Measurements from ENCODE around the gene NAXE.
"Not testable (repeated sequence)": the region's sequence is repeated elsewhere in the genome, so short reads cannot be mapped to it uniquely, and the experiment has no call there.

The NAXE gene

GRCh38 chr1:156623946-156624813 is 32.6 kb downstream of the NAXE start:
- peak; percentile 77 for DNase-seq (ENCODE audit: low spot score)

- no peak for DNase-seq (ENCODE audit: low spot score)
Measured at GRCh38 chr1:156624814-156625435, 33.3 kb downstream of the NAXE start.

- peak; percentile 56 for DNase-seq (ENCODE audit: low spot score)
Measured at GRCh38 chr1:156625436-156626078, 34.0 kb downstream of the NAXE start.

DNA sequence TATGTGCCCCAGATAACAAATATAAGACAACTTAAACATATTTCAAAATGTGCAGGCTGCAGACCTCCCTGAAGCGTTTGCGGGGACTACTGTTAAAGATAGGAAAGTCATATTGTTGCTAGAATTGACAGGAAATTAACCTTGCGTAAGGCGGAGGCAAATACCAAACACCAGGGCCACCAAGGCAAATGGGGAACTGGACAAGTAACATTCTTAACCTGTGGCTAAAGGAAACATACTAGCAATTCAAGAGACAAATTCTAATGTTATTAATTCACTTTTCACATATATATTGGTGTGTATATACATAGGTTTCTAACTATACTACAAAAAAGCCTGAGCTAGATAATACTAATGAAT is 34.5 kb downstream of the NAXE start:
- DNase-seq (ENCODE audit: low spot score), result no peak

DNA sequence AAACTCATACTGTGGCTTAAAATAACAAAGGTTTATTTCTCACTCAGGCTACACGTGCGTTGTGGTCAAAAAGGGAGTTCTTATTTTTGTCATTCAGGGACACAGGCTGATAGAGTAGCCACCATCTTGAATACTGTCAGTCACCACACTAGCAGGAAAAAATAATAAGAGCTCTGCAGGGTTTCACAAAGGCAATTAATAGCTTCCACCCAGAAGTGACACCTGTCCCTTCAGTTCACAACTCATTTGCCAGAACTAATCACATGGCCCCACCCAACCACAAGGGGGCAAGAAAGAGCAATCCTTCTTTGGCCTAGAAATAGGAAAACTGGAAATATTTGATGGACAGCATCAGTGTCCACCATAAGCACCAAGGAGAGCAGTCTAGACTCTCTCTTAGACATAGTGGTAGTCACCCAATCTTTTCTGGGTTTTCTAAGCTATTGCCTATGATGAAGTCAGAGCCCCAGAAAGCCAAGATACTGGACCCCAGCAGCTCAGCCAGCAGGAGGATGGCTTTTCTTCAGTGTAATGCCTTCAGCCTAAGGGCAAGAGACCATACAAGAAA is 35.8 kb downstream of the NAXE start:
- DNase-seq (ENCODE audit: low spot score), result no peak

GRCh38 chr1:156629823-156630449 is 38.4 kb downstream of the NAXE start:
- no peak for DNase-seq (ENCODE audit: low spot score)

GRCh38 chr1:156631152-156631551 is 39.6 kb downstream of the NAXE start:
- DNase-seq (ENCODE audit: low spot score), result not testable (repeated sequence)

- DNase-seq (ENCODE audit: low spot score), result no peak
Measured at GRCh38 chr1:156632355-156632754, 40.8 kb downstream of the NAXE start.

GRCh38 chr1:156638189-156638985 is 46.8 kb downstream of the NAXE start:
- no peak for DNase-seq (ENCODE audit: low spot score)

- DNase-seq (ENCODE audit: low spot score), result no peak
Measured at GRCh38 chr1:156639601-156640101, 48.1 kb downstream of the NAXE start.

DNA sequence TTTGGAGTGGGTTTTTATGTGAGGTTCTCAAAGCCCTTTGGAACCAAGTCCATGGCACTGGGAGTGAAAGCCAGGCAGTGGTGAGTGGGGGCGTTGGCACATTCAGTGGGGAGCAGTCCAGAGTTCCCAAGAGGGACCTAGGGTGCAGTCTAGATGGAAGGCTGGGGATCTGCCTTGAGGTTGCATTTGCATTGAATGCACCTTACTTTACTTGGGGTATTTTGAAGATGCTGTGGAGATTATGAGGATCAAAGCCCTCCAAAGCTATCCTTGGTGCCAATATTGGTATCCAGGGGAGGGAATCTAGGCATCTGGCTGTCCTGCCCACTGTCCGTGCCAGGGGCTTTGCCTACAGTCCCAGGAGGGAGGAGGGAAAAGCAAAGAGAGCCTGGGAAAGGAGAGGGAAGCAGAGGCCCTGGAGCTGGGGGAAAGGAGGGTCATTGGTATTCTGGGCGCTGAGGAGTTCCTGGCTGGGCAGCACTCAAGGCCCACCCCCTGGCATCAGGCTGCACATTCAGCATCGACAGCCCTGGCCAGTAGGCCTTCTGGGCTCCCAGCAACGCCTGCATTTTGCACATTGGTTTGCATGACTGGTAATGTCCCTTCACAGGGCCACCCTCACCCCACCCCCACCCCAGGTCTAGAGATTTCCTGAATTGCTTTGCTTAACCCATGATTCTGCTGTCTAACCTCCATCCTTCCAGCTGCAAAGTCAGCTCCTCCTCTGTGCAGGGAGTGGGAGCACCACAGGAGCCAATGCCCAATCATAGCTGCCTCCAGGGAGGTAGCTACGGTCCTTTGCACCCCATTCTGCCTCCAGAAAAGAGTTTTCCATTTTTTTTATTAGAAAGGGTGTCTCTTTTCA is 49.5 kb downstream of the NAXE start:
- no peak for DNase-seq (ENCODE audit: low spot score)

DNA sequence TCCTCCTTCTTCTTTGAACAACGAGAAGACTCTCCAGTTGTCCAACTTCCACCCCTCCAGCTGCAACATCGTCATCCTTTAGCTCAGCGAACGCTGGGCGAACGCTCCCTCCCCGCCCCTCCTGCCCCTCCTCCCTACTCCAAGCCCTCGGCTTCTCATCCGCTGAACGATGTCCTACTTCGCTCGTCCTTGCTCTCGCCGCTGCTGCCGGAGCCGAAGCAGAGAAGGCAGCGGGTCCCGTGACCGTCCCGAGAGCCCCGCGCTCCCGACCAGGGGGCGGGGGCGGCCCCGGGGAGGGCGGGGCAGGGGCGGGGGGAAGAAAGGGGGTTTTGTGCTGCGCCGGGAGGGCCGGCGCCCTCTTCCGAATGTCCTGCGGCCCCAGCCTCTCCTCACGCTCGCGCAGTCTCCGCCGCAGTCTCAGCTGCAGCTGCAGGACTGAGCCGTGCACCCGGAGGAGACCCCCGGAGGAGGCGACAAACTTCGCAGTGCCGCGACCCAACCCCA is 50.2 kb downstream of the NAXE start, which contains the start of gene BCAN:
TSS of gene BCAN (plus strand) at position 357 of the 504 bp plus-strand sequence. CDS start 3,938 bp downstream, outside the sequence.
- peak; percentile 89 for DNase-seq (ENCODE audit: low spot score)

- no peak for DNase-seq (ENCODE audit: low spot score)
Measured at GRCh38 chr1:156642265-156643048, 50.9 kb downstream of the NAXE start.

DNA sequence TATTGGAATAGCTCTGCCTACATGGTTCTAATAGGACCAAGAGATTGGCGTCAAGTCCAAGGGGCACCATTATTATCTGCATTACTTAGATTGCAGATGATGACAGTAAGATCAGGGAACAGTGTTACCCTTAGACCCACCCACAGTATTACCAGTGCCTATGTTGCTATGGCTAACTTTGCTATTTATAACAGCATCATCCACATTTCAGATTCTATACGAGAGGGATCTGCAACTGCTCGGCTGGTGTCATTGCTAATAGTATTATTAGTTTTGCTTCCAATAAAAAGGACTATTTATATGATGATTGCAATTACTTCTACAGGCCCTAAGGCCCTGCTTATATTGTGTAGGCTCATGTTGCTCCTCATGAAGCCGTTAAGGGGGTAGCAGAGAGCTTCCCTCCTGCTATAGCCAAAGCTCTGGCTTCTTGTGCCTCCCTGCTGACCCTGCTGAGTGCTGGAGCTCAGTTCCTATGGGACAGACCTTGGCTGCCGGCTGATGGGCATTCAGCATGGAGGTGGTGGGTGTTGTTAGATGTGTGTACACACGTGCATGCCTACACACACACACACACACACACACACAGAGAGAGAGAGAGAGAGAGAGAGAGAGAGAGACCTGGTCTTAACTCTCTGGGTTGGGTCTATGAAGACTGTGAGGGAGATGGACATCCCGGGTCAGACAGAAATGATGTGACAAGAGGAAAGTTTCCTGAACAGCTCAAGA is 51.6 kb downstream of the NAXE start:
- DNase-seq (ENCODE audit: low spot score), result no peak

DNA sequence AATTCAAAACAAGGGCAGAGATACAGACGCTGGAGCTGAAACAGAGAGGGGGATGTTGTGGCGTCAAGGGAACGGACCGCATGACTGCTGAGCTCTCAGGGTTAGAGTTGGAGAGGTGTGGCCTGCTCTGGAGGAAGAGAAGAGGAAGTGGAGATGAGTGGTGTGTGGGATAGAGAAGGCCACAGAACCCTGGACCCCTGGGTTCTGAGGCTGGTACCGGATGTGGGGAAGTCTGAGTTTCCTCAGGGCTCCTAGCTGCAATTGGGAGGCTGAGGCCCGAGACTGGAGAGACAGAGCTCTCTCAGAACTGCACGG is 52.2 kb downstream of the NAXE start:
- no peak for DNase-seq (ENCODE audit: low spot score)
